HG02759 (cell line): ENCODE results near the gene SH3RF3.

Experiments
- ATAC-seq: cut with Tn5 transposase; IDR thresholded peaks from one replicate; pipeline ENCODE4 v1.9.1; 2021; ENCODE audit warnings: mild to moderate bottlenecking, moderate library complexity; ENCODE audit not compliant: unreplicated experiment

SH3RF3 gene

GRCh38 chr2:109272461-109272860 lies 143.5 kb downstream of the SH3RF3 start:
- no peak for ATAC-seq

GRCh38 chr2:109275120-109276012 lies 146.4 kb downstream of the SH3RF3 start:
- no peak for ATAC-seq

- no peak for ATAC-seq
These were observed 148.4 kb downstream of the SH3RF3 start for GRCh38 chr2:109277406-109277805.

GRCh38 chr2:109279243-109279860 lies 150.3 kb downstream of the SH3RF3 start:
- ATAC-seq = no peak

- no peak for ATAC-seq
These were observed 151.8 kb downstream of the SH3RF3 start for GRCh38 chr2:109280804-109281203.

- no peak for ATAC-seq
These were observed 153.4 kb downstream of the SH3RF3 start for GRCh38 chr2:109282360-109282759.

GRCh38 chr2:109282865-109283264 lies 153.9 kb downstream of the SH3RF3 start:
- no peak for ATAC-seq

- no peak for ATAC-seq
These were observed 155.8 kb downstream of the SH3RF3 start for GRCh38 chr2:109284826-109285225.

- no peak for ATAC-seq
These were observed 156.2 kb downstream of the SH3RF3 start for GRCh38 chr2:109285244-109285651.

- ATAC-seq = no peak
These were observed 158.4 kb downstream of the SH3RF3 start for GRCh38 chr2:109287413-109287812.

- no peak for ATAC-seq
These were observed 158.8 kb downstream of the SH3RF3 start for GRCh38 chr2:109287838-109288237.

- ATAC-seq = no peak
These were observed 159.8 kb downstream of the SH3RF3 start for GRCh38 chr2:109288544-109289368.

GRCh38 chr2:109289504-109290222 lies 160.7 kb downstream of the SH3RF3 start:
- no peak for ATAC-seq

- no peak for ATAC-seq
These were observed 162.1 kb downstream of the SH3RF3 start for GRCh38 chr2:109290887-109291643.

GRCh38 chr2:109292386-109292785 lies 163.4 kb downstream of the SH3RF3 start:
- no peak for ATAC-seq

GRCh38 chr2:109293663-109294062 lies 164.7 kb downstream of the SH3RF3 start:
- ATAC-seq = no peak

- ATAC-seq = no peak
These were observed 165.5 kb downstream of the SH3RF3 start for GRCh38 chr2:109294523-109294922.

- no peak for ATAC-seq
These were observed 166.2 kb downstream of the SH3RF3 start for GRCh38 chr2:109295070-109295780.

- ATAC-seq = no peak
These were observed 166.7 kb downstream of the SH3RF3 start for GRCh38 chr2:109295781-109296117.
